Spleen (tissue), 7 donors: ENCODE results near the gene SEC62.

Source experiments
- POLR2A ChIP-seq, 3 donors: fragments of 450-650 bp; IDR thresholded peaks; one replicate each; pipeline ENCODE4 v1.5.1; 2017; ENCODE audit warnings: antibody characterized with exemption in 3 of 3, mild to moderate bottlenecking in 1 of 3
- TF ChIP-seq, protein P1 (sequence below), 11 experiments: fragments of 200-600 bp in 7 of 11; fragments of 450-650 bp in 4 of 11; sonication (generic) in 4 of 11; IDR thresholded peaks in 8 of 11; conservative IDR thresholded peaks in 3 of 11; 1 replicate in 7 of 11; 2 replicates in 4 of 11; pipeline versions ENCODE4 v1.4.0 to v1.8.0; 2016 to 2021; ENCODE audit warnings: antibody characterized with exemption in 11 of 11, inconsistent platforms in 4 of 11, mild to moderate bottlenecking in 1 of 11
- donor health status: DM: no; HTN: no; CAD: no; lungs with moderate emphysema.
- donor health status: DM: no; HTN: no; CAD: no.
- donor health status: DM: no; HTN: no; CAD: no.

DNA sequence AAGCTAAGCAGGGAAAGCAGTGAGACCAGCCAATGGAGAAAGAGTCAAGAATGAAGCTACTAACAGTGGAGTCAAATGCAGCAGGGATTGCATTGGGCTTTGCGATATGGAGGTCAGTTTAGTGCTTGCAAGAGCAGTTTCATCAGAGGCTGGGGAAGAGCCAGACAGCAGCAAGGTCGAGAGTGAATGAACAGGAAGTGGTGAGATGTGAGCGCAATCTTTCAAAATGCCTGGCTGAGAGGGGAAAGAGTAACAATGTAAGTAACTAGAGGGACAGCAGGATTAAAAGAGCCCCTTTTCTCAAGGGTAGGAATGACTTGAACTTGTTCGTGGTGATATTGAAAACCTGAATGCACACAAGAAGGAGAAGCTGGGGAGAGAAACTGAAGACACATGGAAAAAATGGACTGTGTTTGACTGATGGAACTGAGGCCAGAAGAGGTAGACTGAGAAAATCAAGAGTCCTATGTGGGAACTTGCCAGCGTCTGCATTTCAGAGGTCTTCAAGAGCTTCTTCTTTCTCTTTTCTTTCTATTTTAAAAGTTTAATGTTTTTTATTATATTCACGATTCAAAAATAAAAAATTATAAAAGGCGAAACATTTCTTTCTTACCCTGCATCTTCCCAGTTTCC lies 40.5 kb downstream of the SEC62 start:
- TF ChIP-seq POLR2A (IDR thresholded peaks at IDR 0.05), result no peak
- TF ChIP-seq, protein P1, sequence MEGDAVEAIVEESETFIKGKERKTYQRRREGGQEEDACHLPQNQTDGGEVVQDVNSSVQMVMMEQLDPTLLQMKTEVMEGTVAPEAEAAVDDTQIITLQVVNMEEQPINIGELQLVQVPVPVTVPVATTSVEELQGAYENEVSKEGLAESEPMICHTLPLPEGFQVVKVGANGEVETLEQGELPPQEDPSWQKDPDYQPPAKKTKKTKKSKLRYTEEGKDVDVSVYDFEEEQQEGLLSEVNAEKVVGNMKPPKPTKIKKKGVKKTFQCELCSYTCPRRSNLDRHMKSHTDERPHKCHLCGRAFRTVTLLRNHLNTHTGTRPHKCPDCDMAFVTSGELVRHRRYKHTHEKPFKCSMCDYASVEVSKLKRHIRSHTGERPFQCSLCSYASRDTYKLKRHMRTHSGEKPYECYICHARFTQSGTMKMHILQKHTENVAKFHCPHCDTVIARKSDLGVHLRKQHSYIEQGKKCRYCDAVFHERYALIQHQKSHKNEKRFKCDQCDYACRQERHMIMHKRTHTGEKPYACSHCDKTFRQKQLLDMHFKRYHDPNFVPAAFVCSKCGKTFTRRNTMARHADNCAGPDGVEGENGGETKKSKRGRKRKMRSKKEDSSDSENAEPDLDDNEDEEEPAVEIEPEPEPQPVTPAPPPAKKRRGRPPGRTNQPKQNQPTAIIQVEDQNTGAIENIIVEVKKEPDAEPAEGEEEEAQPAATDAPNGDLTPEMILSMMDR (IDR thresholded peaks at IDR 0.05 in 8 of 11, conservative IDR thresholded peaks at IDR 0.05 in 3 of 11), result no peak
